ENCODE measurements around the gene ADAMTS2. TPM values are rescaled to one million over a fixed set of nuclear protein-coding genes. Genes with fewer than 3 reads are reported as not detected.
A peak's percentile ranks its signal among the peaks of the same experiment; 100 is the strongest.

The ADAMTS2 gene
- total and polyA plus RNA-seq, 10 donors, result 4.0 to 101 (median 47.5) TPM

DNA sequence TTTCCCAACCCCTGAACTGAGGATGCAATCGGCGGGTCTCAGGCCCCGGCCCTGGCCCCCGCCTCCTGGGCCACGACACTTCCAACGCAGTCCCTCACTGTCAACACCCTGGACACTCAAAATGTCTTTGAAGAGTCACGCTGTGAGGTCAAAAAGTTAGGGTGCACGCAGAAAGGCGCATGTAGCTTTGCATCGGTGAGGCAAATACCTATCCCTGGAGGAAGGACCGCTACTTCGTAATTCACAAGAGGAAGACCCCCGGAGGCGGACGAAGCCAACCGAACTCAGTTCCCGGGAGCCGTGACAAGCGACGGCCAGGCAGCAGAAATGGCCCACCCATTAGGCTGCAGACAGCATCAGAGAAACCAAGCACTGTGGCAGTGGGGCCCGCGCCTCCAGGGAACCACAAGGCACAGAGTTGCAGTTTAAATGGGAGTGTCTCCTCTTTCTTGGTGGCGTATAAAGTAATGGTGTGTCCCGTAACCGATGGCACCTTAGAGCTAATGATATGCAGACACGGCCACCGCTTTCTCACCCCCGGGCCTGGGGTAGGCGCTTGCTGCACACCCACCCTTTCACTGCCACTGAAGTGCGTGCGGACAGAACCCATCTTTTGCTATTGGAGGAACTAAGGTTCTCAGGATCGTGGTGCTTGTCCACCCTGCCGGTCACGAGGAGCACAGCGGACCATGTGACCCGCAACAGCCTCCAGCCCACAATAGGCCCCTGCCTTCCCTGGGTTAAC is 9.0 kb downstream of the ADAMTS2 start:
- TF ChIP-seq, protein P1, sequence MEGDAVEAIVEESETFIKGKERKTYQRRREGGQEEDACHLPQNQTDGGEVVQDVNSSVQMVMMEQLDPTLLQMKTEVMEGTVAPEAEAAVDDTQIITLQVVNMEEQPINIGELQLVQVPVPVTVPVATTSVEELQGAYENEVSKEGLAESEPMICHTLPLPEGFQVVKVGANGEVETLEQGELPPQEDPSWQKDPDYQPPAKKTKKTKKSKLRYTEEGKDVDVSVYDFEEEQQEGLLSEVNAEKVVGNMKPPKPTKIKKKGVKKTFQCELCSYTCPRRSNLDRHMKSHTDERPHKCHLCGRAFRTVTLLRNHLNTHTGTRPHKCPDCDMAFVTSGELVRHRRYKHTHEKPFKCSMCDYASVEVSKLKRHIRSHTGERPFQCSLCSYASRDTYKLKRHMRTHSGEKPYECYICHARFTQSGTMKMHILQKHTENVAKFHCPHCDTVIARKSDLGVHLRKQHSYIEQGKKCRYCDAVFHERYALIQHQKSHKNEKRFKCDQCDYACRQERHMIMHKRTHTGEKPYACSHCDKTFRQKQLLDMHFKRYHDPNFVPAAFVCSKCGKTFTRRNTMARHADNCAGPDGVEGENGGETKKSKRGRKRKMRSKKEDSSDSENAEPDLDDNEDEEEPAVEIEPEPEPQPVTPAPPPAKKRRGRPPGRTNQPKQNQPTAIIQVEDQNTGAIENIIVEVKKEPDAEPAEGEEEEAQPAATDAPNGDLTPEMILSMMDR (IDR thresholded peaks at IDR 0.05 in 8 of 11, conservative IDR thresholded peaks at IDR 0.05 in 3 of 11), result no peak
- no peak for TF ChIP-seq POLR2A (IDR thresholded peaks at IDR 0.05)
- no peak for TF ChIP-seq POLR2AphosphoS5 (IDR thresholded peaks at IDR 0.05)
- peak; percentile 59 for DNase-seq
- WGBS, 5 donors, result 75 to 86% (median 78%) methylated on average over 29 to 36 of the region's 36 CpGs
- Histone ChIP-seq H3K4me1 (peaks cover 0 to 23% (median 2%) of the 10 kb centered on the region in 6 donors), H3K4me3 (no peak overlapping the region), H3K27me3 (replicated peaks in 1 of 7) (peaks cover 0 to 47% (median 0%) of the 10 kb centered on the region in 7 donors), H3K27ac (no peak overlapping the region), H3K9me3 (no peaks in the 10 kb centered on the region), H3K36me3 (peaks cover 0 to 49% (median 0%) of the 10 kb centered on the region in 6 donors)
- intact Hi-C loops (cut with DNase I; ENCODE audit: low total_unique reads), result no loop called here

DNA sequence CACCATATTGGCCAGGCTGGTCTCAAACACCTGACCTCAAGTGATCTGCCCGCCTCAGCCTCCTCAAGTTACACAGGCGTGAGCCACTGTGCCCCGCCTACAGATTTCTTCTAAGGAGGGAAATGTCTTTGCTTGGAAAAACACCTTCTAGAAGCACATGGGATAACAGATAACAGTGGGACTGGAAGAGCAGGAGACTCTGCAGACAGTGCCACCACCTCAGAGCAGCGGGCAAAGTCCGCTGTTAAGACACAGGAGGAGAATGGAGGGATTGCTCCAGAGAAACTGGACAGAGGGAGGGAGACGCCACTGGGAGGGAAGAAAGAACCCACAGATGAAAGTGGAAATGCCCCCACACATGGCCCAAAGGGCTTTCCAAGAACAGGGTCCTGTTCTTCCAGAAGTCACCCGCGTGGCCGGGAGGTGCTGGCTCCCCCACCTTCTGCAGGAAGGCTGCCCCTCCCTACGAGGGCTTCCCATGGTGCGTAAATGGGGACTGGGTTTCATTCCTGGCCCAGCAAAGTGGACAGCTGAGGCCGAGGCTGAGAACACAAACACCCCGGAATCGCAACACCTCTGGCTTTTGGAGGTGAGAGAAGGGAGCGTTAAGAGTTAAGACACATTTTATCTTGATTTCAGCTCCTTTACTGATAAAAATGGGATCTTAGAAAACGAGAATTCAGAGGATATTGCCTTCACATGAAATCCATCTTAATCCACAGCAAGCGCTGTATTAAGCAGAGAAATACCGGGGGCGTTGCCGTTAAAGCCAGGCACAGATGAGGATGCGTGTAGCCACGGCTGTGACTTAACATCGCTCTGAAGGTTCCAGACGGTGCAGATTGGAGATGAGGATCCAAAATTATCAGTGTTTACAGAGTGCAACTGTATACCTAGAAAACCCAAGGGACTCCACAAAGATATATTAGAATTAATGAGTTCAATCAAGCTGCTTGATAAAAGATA is 11.2 kb downstream of the ADAMTS2 start:
- Histone ChIP-seq H3K4me3 (no peak overlapping the region), H3K4me1 (peaks cover 0 to 23% (median 2%) of the 10 kb centered on the region in 6 donors), H3K36me3 (peaks cover 0 to 28% (median 0%) of the 10 kb centered on the region in 6 donors), H3K27me3 (replicated peaks in 1 of 7) (peaks cover 0 to 34% (median 0%) of the 10 kb centered on the region in 7 donors), H3K27ac (no peak overlapping the region), H3K9me3 (no peaks in the 10 kb centered on the region)
- DNase-seq, result peak; percentile 23
- 79 to 85% (median 82%) methylated on average over 24 of the region's 24 CpGs for WGBS, 5 donors
- TF ChIP-seq POLR2A (IDR thresholded peaks at IDR 0.05) (no peak), POLR2AphosphoS5 (IDR thresholded peaks at IDR 0.05) (no peak)
- TF ChIP-seq, protein P1 (IDR thresholded peaks at IDR 0.05 in 8 of 11, conservative IDR thresholded peaks at IDR 0.05 in 3 of 11), result no peak
- intact Hi-C loops (cut with DNase I; ENCODE audit: low total_unique reads), result no loop called here

DNA sequence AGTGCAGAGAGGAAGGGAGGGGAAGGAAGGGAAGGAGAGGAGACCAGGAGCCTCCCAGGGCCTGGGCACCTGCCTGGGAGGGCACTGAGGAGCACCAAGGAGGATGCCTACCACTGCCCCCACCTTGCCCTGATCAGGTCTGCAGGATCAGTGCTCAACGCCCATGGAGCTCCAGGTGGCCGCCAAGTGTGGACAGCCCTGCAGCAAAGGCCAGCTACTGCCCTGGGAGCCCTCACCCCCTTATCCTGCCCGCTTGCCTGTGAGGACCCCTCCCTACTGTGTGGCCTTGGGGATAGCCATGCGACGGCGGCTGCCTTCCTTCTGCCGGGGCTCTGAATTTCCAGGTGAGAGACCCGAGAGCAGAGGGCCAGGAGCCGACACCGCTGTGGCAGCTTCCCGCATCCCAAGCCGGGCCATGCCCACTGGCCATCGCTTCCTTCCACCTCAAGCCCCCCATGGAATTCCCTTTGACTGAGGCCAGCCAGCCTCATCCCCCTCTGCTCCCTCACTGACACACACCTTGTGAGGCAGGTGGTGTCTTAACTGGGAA is 12.4 kb downstream of the ADAMTS2 start:
- intact Hi-C loops (cut with DNase I; ENCODE audit: low total_unique reads), result no loop called here
- Histone ChIP-seq H3K4me1 (peaks cover 0 to 23% (median 2%) of the 10 kb centered on the region in 6 donors), H3K9me3 (no peaks in the 10 kb centered on the region), H3K27ac (no peak overlapping the region), H3K36me3 (peaks cover 0 to 18% (median 0%) of the 10 kb centered on the region in 6 donors), H3K4me3 (no peak overlapping the region), H3K27me3 (replicated peaks in 1 of 7) (peaks cover 0 to 24% (median 0%) of the 10 kb centered on the region in 7 donors)
- DNase-seq, result no peak
- WGBS, 5 donors, result 64 to 86% (median 82%) methylated on average over 7 to 13 of the region's 13 CpGs
- TF ChIP-seq, protein P1 (IDR thresholded peaks at IDR 0.05 in 8 of 11, conservative IDR thresholded peaks at IDR 0.05 in 3 of 11), result no peak
- TF ChIP-seq POLR2AphosphoS5 (IDR thresholded peaks at IDR 0.05) (no peak), POLR2A (IDR thresholded peaks at IDR 0.05) (no peak)
